HG02884 (cell line): ENCODE data around the gene FIP1L1.

ENCODE experiments used
- ATAC-seq: cut with Tn5 transposase; IDR thresholded peaks from one replicate; pipeline ENCODE4 v1.9.1; 2021; ENCODE audit warnings: mild to moderate bottlenecking, moderate library complexity; ENCODE audit not compliant: unreplicated experiment

The FIP1L1 gene

GRCh38 chr4:53498706-53499105 lies 121.3 kb downstream of the FIP1L1 start:
- ATAC-seq, result no peak

GRCh38 chr4:53499791-53500190 lies 122.3 kb downstream of the FIP1L1 start:
- no peak for ATAC-seq

- ATAC-seq, result no peak
Observed at GRCh38 chr4:53500546-53500945, 123.1 kb downstream of the FIP1L1 start.

- ATAC-seq, result no peak
Observed at GRCh38 chr4:53501561-53501960, 124.1 kb downstream of the FIP1L1 start.

- no peak for ATAC-seq
Observed at GRCh38 chr4:53502094-53502493, 124.7 kb downstream of the FIP1L1 start.

- no peak for ATAC-seq
Observed at GRCh38 chr4:53505947-53506346, 128.5 kb downstream of the FIP1L1 start.

GRCh38 chr4:53507058-53507457 lies 129.6 kb downstream of the FIP1L1 start:
- no peak for ATAC-seq

- no peak for ATAC-seq
Observed at GRCh38 chr4:53507671-53508286, 130.3 kb downstream of the FIP1L1 start.

GRCh38 chr4:53508446-53508845 lies 131.0 kb downstream of the FIP1L1 start:
- no peak for ATAC-seq

GRCh38 chr4:53510321-53510720 lies 132.9 kb downstream of the FIP1L1 start:
- ATAC-seq, result no peak
